Stimulated activated CD4-positive, alpha-beta T cell treated with anti-CD3 and anti-CD28 coated beads, Interleukin-15, amount 100 ng/mL, for 48 hours (primary cell): Measurements from ENCODE around the gene FANCI.

Experiments used
- DNase-seq, 2 donors: peaks; one replicate each; pipeline ENCODE4 v3.0.0-alpha.2; 2020; ENCODE audit warnings: low read depth in 2 of 2

Gene FANCI

DNA sequence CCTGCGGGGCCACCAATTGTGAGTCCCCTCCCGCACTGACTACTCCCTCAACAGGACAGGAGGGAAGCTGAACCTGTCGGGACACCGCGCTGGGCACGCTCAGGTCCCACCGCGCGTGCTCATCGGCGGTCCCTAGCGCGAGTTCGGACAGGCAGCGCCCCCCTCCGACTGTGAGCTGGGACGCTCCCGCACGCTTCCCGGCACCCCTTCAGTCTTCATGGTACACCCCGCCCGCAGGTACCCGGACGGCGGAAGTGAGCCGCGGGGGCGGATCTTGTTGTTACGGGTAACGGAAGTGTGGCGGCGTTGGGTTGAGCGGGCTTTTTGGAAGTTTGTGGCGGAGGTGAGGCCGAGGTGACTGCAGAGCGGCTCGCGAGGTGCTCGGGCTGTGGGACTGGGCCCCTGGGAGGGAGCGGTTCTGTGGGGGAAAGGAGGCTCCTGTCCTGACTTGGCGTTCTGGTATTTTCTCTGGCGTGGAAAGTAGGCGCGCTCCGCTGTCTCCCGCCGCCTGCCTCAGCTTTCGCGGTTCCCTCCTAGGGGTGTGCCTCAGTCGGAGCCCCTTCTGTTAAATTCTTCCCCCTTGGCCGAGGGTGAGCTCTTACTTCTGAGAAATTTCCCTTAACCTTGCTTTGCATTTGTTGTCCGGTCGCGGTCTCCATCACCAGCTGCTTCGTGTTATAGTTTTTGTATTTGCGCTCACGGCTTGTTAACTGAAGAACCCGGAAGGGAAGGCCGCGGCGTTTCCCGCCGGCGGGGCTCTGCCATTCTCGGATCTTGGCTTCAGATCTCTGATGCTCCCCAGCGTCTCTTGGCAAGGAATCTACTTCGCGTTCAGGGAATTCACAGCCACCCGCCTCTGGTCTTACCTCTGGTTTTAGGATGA is at the start of gene FANCI:
Gene FANCI, plus strand, starts transcription at position 289 of the 883 bp plus-strand sequence. CDS start 3,669 bp downstream, outside the sequence.
- DNase-seq = peak; percentile 93 to 98

DNA sequence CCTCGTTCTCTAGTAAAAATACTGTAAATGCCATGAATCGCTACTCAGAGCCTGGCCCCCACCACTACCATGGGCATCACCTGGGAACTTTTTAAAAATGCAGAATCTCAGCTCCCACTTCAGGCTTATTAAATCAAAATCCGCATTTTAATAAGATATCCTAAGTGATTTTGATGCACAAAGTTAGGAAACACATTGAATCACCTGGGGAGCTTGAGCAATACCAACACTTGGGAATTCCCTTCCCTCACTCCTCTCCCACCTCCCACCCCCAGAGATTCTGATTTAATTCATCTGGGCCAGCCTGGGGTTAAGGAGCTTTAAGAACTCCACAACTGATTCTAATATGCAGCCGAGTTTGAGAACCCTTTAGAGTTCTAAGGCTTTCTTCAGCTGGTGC is 49.2 kb upstream of the FANCI start:
- no peak for DNase-seq

DNA sequence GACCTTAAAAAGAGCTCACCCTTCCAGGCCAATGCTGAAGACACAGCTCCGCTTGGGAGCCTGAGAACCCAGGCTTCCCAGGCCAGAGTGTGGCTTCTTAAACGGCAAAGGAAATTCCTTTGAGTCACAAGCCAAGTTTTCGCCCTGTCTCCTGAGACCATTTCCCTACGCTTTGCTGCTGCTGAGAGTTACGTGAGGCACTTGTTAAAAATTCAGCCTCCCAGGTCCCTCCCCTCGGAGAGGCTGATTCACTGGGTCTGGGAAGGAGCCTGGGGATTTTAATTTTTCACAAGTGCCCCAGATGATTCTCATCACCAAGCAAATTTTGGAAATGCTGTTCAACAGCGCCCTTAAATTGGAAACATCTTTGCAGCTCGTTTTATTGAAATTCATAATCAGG is 47.9 kb upstream of the FANCI start:
- no peak for DNase-seq

DNA sequence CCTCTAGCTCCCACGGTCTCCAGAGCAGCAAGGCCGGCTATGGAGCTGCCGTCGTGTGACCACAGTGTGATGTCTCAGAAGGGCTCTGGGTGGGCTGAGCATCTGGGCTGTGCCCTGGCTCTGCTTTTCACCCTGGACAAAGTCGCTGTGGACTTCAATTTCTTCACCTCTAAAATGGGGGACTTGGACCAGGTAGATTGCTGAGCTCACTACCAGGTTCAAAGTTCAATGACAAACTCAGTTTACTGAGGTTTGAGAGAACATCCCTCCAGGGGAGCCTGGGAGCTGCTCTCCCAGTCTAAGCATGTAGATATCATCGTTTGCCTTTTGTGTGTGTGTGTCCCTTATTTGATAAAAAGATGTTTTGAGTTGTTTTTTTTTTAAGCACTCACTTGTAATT is 47.5 kb upstream of the FANCI start:
- DNase-seq = no peak

DNA sequence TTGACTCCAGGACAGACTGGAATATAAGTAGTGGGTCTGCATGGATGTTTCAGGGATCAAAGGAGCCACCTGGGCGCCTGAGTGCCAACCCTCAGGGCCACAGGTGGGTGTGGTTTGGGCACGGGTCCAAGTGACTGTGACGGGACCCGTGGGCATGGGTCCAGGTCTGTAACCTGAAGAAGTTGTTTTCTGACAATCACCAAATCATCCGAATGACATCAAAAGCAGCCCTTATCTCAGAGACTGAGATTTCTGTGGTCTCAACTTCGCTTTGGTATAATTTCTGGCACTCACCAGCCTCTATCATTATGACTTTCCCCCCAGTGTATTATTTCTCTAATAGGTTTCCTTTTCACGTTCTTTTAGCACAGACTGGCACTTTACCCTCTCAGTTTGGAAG is 46.8 kb upstream of the FANCI start:
- peak in 1 of 2 donors; percentile 44 for DNase-seq

DNA sequence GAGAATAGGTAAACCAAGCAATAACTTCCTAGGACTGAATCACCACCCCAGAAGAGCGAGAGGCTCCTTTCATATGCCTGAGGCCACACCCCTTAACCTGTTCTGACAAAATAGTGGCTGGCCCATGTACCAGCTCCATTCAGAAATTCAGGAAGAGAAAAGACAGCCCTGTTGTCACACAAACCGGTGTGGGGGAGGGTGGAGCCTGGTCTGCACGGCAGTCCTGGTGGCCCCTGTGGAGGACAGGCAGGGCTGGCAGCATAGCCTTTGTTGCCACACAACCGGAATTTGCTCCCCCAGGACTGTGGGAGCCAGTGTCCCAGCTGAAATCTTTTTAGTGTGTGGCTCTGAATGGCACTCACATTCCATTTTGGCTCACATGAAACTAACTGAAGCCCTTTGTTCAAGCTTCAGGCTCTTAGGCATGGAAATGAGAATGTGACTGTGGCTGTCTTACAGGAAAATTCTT is 46.2 kb upstream of the FANCI start:
- DNase-seq = peak in 1 of 2 donors; percentile 15

DNA sequence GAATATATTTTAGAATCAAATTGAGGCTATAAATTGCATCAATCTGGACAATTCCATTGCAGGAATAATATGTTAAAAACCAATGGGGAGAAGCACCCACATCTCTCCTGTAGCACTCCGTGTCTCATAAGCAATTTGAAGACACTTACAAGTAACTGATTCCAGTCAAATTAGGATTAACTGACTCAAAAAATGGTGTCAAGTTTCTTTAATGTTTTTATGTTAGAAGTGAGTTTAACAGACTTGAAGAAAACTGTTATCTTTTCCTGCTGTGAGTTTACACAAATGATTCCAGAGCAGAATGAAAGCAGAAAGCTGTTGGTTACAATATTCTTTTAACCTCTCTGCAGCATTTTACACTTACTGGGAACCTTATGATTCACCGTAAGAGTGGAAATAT is 45.6 kb upstream of the FANCI start:
- no peak for DNase-seq

DNA sequence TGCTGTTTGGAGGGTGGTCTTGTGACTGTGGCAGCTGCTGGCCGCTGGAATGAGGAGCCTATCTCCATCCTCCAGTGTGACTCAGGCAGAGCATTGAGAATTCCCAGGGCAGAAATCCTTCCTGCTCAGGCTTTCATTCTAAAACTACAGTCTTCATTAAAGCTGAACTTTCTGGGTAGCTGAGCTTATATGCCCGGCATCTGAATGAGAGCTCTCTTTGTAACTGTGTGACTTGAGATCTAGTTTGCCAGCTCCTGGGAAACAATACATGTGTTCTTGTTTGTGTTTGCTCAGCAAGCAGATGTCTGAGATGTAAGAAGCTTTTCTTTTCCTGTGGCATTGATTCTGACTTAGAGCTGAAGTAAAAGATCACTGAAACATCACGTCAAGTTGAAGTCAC is 44.8 kb upstream of the FANCI start:
- no peak for DNase-seq

DNA sequence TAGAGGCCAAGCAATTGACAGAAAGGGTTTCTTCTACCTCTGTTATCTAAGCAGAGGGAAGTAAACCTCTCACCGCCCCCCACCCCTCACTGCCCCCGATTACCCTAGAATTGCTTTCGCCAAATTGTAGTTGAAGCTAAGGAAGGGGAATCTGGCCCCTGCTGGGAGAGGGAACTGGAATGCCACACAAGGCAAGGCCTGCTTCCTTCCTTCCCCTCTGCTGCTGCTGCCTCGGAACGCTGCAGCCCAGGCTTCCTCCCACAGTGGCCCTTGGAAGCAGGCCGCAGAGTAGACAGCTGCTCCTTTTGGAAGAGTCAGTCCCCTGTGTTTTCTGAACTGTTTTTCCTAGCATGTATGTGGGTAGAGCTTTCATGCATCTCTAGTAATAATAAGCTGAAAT is 44.0 kb upstream of the FANCI start:
- DNase-seq = no peak

DNA sequence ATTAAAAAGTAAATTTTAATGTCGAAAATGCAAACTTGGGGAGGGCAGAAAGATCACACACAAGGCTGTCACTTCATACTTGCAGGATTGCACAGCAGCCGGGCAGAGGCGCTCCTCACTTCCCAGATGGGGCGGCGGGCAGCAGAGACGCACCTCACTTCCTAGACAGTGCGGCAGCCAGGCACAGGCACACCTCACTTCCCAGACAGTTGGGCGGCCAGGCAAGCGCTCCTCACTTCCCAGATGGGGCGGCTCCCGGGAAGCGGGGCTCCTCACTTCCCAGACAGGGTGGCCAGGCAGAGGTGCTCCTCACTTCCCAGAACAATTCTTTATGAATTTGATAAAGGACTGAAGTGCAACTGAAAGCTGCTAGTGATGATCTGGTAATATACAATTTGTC is 43.6 kb upstream of the FANCI start:
- DNase-seq = no peak

DNA sequence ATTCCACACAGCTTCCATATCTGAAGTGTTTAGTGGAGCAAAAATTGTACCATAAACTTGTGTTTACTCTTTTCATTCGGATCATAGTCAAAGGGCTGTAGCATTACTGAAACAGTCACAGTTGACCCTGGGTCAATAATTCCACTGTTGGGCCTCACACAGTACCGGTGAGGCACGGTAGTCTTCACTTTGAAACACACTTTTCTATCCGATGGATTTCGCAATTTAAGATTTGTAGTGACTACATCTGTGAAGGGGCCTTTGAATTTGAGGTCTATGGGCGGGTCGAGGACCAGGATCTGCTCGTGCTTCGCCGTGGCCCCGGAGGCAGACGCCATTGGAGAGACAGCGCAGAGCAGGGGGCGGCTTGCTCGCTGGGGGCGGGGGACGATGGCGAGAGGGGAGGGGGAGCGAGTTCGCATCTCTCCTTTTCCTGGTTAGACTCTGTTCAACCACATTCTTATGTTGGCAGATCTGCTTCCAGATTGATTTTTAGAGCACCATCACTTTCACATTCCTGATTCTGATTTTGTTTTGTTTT is 42.2 kb upstream of the FANCI start:
- no peak for DNase-seq

DNA sequence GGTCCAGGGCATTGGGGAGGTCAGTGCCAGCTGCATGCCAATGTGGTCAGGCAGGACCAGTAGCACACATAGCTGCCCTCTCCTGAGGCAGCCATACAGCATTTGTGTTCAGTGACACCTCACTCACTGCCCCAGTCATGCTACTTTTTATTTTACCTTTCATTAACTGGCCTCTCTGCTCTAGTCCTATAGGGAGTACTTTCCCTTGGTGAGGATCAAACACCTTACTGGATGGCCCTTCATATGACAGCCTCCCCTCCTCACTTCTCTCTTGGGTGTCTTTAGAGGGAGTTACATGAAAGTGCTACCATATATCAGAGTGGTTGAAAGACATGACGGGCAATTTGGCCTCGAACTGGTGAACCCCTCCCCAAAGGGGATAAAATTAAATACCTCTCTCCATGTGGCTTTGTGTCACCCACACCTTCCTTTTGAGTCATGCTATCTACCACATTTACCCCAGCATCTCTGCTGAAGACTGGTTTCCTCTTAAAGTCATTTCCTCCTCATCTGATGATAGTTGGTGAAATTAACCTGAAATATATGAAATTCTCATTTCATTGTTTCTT is 40.0 kb upstream of the FANCI start:
- DNase-seq = peak in 1 of 2 donors; percentile 14

DNA sequence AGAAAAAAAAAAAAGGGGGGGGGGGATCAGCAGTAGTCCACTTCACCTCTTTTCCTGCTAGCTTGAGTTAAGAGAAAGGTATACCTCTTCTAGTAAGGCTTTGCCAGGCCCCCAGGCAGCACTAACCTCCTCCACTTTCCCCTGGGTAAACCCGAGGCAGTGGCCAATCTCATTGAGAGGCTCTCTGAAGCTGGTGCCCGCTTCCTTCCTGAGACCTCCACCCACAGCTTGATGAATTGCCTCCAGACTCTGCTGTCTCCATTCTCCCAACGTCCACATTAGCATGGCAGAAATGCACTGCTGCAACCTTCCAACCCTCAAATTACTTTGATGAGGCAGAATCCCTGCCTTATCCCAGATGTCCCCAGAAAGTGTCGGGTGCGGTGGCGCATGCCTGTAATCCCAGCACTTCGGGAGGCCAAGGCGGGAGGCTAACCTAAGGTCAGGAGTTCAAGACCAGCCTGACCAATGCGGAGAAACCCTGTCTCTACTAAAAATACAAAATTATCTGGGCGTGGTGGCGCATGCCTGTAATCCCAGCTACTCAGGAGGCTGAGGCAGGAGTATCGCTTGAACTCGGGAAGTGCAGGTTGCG is 37.7 kb upstream of the FANCI start:
- no peak for DNase-seq

DNA sequence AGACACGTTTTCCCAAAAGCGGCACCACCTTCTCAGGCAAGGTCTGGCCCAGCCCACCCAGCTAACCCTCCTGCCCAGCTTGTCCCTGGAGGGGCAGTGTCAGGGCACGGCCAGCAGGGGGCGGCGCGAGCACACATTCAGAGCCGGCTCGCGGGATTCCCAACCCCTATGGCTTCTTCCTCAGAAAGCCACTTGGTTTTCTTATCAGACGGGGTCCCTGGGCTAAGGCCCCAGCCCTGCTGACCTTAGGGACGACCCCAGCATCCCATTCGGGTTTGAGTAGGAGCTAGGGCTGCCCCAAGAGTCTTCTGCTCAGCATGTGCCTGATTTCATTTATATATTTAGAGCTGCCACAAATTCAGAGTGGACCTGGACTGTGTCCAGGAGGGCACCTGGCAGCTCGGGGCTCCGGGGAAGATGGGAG is 36.9 kb upstream of the FANCI start:
- peak; percentile 61 to 62 for DNase-seq

DNA sequence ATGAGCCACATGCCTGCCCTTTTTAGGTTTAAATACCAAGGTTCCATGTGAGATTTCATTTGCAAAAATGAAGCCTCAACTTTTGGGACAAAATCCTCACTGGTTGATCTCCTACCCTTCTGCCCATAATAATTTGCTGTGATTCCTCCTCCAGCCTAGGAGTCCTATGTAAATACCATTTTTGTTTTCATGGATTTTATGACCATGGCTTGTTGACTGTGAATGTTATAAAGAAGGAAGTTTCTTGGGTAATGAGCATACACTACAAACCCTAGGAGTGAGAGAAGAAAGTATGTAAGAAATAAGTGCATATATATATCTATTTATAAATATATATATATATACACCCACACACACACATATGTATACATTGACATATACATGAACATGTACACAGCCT is 35.5 kb upstream of the FANCI start:
- DNase-seq = no peak

DNA sequence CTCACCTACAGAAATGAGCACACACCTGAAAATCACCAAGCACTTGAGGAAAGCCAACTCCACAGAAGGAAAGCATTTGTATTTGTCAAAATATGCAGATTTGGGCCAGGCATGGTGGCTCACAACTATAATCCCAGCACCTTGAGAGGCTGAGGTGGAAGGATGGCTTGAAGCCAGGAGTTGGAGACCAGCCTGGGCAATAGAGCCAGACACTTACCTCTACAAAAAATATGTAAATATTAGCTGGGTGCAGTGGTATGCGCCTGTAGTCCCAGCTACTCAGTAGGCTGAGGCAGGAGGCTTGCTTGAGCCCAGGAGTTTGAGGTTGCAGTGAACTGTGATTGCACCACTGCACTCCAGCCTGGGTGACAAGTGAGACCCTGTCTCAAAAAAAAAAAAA is 34.7 kb upstream of the FANCI start:
- DNase-seq = no peak

DNA sequence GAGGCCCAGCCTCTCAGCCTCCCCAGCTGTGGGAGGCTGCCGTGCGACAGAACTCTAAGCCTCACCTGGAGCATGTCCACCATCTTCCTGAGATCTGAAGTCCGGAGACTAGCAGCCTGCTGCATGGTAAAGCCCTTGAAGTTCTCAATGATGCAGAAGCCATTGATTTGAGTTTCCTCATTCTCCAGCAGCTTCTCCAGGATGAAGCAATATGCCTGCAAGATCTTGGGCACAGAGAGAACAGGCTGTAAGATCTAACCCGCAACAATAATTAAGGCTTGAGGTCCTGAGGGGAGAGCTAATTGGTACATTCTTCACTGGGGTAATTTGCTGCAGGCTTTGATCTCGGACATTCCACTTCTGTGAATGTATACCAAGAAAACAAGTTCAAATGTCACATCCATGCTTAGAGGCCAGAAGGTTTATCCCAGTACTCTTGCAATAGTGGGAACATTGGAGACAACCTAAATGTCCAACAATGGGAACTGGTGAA is 32.1 kb upstream of the FANCI start:
- no peak for DNase-seq

DNA sequence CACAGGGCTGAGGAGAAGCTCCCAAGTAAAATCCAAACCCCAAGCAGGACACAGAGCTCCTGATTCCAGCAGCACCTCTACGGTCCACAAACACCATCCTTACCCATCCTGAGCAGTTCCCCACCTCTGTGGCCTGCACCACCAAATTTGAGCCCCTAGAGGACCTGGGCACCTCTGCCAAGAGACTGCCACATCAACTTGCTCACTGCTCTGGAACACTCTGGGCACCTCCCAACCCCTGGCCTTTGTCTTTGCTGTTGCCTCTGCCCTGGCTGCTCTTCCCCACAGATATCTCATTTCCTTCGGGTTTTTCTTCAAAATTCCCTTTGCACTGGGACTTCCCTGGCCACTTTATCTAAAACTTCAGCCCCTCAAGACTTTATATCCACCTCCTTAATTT is 28.2 kb upstream of the FANCI start:
- no peak for DNase-seq

DNA sequence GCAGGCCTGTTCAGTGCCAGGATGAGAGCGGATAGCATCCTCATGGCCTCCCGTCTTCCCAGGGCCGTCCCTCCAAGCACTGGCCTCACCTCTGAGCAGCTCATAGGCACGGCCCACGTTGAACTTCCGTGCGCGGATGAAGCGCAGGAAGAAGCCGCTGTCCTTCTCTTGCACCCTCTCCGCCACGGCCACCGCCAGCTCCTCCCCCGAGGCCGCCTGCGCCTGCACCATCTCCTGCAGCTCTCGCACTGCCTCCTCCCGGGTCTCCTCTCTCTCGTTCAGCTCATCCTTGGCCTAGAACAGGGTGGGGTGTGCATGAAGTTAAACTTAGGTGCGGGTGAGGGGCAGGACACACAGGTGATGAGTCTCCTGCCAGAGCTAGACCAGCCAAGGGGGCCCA is 26.7 kb upstream of the FANCI start:
- DNase-seq = no peak

DNA sequence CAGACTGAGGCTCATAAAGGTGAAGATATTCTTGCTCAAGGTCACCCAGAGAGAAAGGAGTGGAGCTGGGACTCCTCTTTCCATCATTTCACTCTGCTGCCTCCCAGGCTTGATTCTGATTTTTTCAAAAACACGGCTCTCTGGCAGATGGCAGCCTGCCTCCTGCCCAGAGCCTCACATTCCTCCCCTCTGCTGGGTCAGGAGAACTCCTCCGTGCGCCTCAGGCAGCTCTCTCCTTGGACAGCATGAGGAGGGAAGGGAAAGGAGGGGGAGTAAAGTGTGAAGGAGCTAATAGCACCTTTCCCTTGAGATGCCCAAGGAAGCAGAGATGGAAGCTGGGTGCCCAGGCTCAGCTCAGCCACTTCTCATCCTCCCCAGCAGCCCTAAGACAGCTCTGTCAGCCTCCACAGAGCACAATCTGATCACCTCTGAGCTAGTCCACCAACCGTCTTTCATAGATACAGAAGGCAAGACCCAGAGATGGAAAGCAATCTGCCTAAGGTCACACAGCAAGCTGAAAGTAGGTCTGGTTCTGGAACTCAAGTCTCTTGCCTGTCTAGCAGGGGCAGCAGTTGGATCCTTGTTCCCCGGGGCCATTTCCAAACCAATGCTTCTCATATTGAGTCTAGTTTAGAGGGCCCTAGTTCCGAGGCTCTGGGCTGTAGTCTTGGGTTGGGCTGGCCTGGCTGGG is 25.9 kb upstream of the FANCI start:
- no peak for DNase-seq

DNA sequence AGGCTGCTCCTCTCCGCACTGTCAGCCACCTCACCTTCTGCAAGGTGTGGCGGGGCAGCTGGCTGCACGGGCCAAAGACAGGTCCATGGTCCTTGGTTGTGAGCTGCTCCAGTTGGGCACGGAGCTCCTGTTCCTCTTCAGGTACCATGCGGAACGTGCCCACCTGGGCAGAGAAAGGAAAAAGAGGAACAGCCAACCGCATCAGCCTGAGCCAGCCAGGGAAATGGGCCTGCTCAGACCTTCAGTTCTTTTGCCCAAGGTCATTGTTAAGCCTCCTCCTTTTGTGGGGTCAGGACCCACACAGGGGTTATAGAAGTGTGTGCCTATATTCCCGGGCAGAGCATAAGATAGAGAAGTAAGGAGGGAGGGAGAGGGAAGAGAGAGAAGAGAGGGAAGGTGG is 25.2 kb upstream of the FANCI start:
- no peak for DNase-seq

DNA sequence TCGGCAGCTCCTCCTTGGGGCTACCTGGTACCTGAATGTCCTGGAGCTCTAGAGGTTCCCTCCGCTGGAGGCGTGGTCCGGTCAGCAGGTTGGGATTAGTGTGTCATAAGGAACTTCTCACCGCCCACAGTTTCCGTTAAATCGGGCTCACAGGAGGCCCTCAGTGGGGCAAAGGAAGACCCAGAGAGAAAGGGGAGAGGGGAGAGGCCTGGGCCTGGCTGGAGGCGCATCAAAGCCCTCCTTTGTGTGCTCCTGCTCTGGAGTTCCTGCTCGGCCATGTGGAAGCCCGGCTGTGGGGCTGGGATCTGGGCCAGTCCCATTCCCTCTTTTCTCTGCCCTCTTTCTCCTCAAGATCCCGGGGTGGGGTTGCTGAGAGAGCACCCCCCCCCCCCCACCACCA is 22.2 kb upstream of the FANCI start, which contains the start of gene RLBP1:
Gene RLBP1, minus strand, starts transcription at position 37 of the 400 bp plus-strand sequence. CDS start 2,604 bp downstream, outside the sequence.
- no peak for DNase-seq
